ENCODE results near the gene JMJD8.
"Not testable (repeated sequence)": the region's sequence is repeated elsewhere in the genome, so short reads cannot be mapped to it uniquely, and the experiment has no call there.

The JMJD8 gene

GRCh38 chr16:708019-708418 lies 23.9 kb upstream of the JMJD8 start:
- no peak for DNase-seq

GRCh38 chr16:707062-707538 lies 23.0 kb upstream of the JMJD8 start:
- no peak for DNase-seq

- DNase-seq, result no peak
Observed at GRCh38 chr16:706189-707061, 22.3 kb upstream of the JMJD8 start.

- no peak for DNase-seq
Observed at GRCh38 chr16:705431-706188, 21.5 kb upstream of the JMJD8 start, which contains the start of gene FBXL16. FBXL16 (minus strand) TSS chr16:705801; CDS start chr16:697405, 8,396 bp downstream.

GRCh38 chr16:704552-705380 lies 20.6 kb upstream of the JMJD8 start:
- DNase-seq, result no peak

- no peak for DNase-seq
Observed at GRCh38 chr16:704047-704446, 19.9 kb upstream of the JMJD8 start.

GRCh38 chr16:703406-703805 lies 19.3 kb upstream of the JMJD8 start:
- DNase-seq, result no peak

GRCh38 chr16:702341-702740 lies 18.2 kb upstream of the JMJD8 start:
- DNase-seq, result no peak

GRCh38 chr16:700684-701584 lies 16.8 kb upstream of the JMJD8 start:
- no peak for DNase-seq

- no peak for DNase-seq
Observed at GRCh38 chr16:698911-699671, 15.0 kb upstream of the JMJD8 start.

- no peak for DNase-seq
Observed at GRCh38 chr16:695355-696089, 11.4 kb upstream of the JMJD8 start.

GRCh38 chr16:694863-695354 lies 10.8 kb upstream of the JMJD8 start:
- DNase-seq, result no peak

GRCh38 chr16:694187-694862 lies 10.2 kb upstream of the JMJD8 start:
- no peak for DNase-seq

GRCh38 chr16:693766-694165 lies 9.6 kb upstream of the JMJD8 start:
- DNase-seq, result no peak

GRCh38 chr16:693364-693763 lies 9.2 kb upstream of the JMJD8 start:
- no peak for DNase-seq

- DNase-seq, result no peak
Observed at GRCh38 chr16:692356-693108, 8.4 kb upstream of the JMJD8 start.

- DNase-seq, result not testable (repeated sequence)
Observed at GRCh38 chr16:691242-691641, 7.1 kb upstream of the JMJD8 start.

- no peak for DNase-seq
Observed at GRCh38 chr16:689175-689897, 5.2 kb upstream of the JMJD8 start.
